CD4-positive, CD25-positive, alpha-beta regulatory T cell (primary cell): ENCODE data around the gene SSX5. TPM values are rescaled to one million over a fixed set of nuclear protein-coding genes. Genes with fewer than 3 reads are reported as not detected.
"Not testable (repeated sequence)": the region's sequence is repeated elsewhere in the genome, so short reads cannot be mapped to it uniquely, and the experiment has no call there.

Experiments used
- ATAC-seq, 2 donors: fragments of 150-1000 bp; cut with Tn5 transposase; one replicate each; pipeline ENCODE4 v1.10.0; 2021; ENCODE audit warnings: low read depth in 2 of 2, moderate number of reproducible peaks in 2 of 2, moderate library complexity in 1 of 2
- DNase-seq, 3 donors: peaks; one replicate each; pipeline versions ENCODE4 v3.0.0 to v3.0.0-alpha.2; 2012 to 2022; ENCODE audit warnings: mixed read lengths in 1 of 3
- H3K27ac ChIP-seq: one replicate; pipeline ENCODE4 v1.7.0; 2013; ENCODE audit warnings: mild to moderate bottlenecking, low read length; ENCODE audit not compliant: insufficient read depth, poor library complexity, severe bottlenecking
- H3K27me3 ChIP-seq: one replicate; pipeline ENCODE4 v1.7.0; 2013; ENCODE audit warnings: low read length; ENCODE audit not compliant: control insufficient read depth, insufficient read depth
- H3K36me3 ChIP-seq: one replicate; pipeline ENCODE4 v1.7.0; 2013; ENCODE audit warnings: mild to moderate bottlenecking, low read length, moderate library complexity; ENCODE audit not compliant: control insufficient read depth, insufficient read depth
- H3K4me1 ChIP-seq: 2 replicates; pipeline ENCODE4 v1.7.0; 2013; ENCODE audit warnings: mild to moderate bottlenecking, low read length; ENCODE audit not compliant: insufficient read depth, control insufficient read depth, poor library complexity, severe bottlenecking
- H3K4me3 ChIP-seq: one replicate; pipeline ENCODE4 v1.7.0; 2013; ENCODE audit warnings: low read depth, mild to moderate bottlenecking, low read length, moderate library complexity
- H3K9me3 ChIP-seq, 2 experiments: 1 replicate in 1 of 2; 2 replicates in 1 of 2; pipeline ENCODE4 v1.7.0; 2013; ENCODE audit warnings: low read length in 2 of 2, mild to moderate bottlenecking in 1 of 2, moderate library complexity in 1 of 2; ENCODE audit not compliant: control insufficient read depth in 2 of 2
- H3K27ac Mint-ChIP-seq, 3 donors: one replicate each; pipeline ENCODE4 v1.8.0; 2020 to 2022; ENCODE audit warnings: mild to moderate bottlenecking in 3 of 3, mixed read lengths in 3 of 3, moderate library complexity in 2 of 3
- H3K27me3 Mint-ChIP-seq: one replicate; pipeline ENCODE4 v1.8.0; 2022; ENCODE audit warnings: mild to moderate bottlenecking, mixed read lengths
- H3K36me3 Mint-ChIP-seq: one replicate; pipeline ENCODE4 v1.8.0; 2020; ENCODE audit warnings: mixed read lengths
- H3K4me1 Mint-ChIP-seq, 4 donors: one replicate each; pipeline ENCODE4 v1.8.0; 2020 to 2022; ENCODE audit warnings: mixed read lengths in 4 of 4, mild to moderate bottlenecking in 1 of 4
- H3K4me3 Mint-ChIP-seq, 4 donors: one replicate each; pipeline ENCODE4 v1.8.0; 2020 to 2022; ENCODE audit warnings: mild to moderate bottlenecking in 4 of 4, mixed read lengths in 4 of 4, moderate library complexity in 3 of 4
- H3K9me3 Mint-ChIP-seq, 7 donors: one replicate each; pipeline ENCODE4 v1.8.0; 2020 to 2022; ENCODE audit warnings: mixed read lengths in 7 of 7, mild to moderate bottlenecking in 3 of 7, moderate library complexity in 2 of 7
- polyA plus RNA-seq, 4 donors: library from polyadenylated mRNA; unstranded; fragments of 300-500 nt; fragmentation: Illumina TruSeq; gene quantifications; one replicate each; pipeline ENCODE4 v1.2.3, GENCODE V29; 2021
- total RNA-seq: library from RNA; stranded (reverse); gene quantifications from one replicate; pipeline ENCODE4 v1.2.3, GENCODE V29; 2022

The SSX5 gene
- total RNA-seq (not detected), polyA plus RNA-seq (not detected)

DNA sequence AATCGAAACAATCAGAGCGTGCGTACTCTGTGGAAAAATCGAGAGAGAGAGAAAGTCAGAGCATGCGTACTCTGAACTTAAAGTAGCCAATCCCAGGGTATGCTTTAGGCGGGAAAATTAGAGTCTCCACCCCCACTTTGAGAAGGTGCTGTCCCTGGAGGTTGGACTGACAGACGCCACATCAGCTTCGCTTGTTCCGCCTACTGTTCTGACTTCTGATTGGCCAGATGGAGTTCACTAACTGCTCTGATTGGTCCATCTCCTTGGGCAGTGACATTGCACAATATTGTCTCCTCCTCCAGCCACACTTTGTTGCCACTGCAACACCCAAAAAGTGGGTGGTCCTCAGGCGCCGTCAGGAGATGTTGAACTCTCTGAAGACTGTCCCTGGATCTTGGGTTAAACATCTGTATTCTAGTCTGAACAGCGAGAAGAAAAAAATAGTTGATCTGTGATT is at the start of gene SSX5:
Gene SSX5 (minus strand): TSS at position 51 of the 457 bp plus-strand sequence. CDS start 1,437 bp downstream, outside the sequence.
- Mint-ChIP-seq H3K27ac (no peak within 1 kb of the TSS), H3K36me3 (no peaks in the 10 kb centered on the region), H3K4me3 (no peak within 1 kb of the TSS), H3K9me3 (no peaks in the 10 kb centered on the region), H3K4me1 (no peaks in the 10 kb centered on the region), H3K27me3 (no peaks in the 10 kb centered on the region)
- no peaks in the 10 kb centered on the region for H3K27me3 ChIP-seq
- no peak within 1 kb of the TSS for H3K4me3 ChIP-seq
- H3K36me3 ChIP-seq: no peaks in the 10 kb centered on the region
- DNase-seq (no peak), ATAC-seq (no peak)
- H3K27ac ChIP-seq: no peak within 1 kb of the TSS
- no peaks in the 10 kb centered on the region for H3K4me1 ChIP-seq
- H3K9me3 ChIP-seq: no peaks in the 10 kb centered on the region

DNA sequence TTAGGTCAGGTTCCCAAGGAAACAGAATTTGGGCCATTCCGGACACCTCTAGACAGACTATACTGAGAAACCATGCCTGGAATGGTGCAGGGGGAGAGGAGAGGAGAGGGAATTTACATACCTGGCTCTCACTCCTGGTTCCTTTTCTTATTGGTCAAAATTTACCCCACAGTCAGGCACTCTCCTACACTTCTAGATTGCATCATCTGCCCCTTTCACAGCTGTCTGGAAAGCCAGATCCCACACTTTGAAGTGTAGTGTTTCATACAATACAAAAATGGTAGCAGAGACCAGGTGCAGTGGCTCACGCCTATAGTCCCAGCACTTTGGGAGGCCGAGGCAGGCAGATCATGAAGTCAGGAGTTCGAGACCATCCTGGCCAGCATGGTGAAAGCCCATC is 27.6 kb upstream of the SSX5 start:
- not testable (repeated sequence) for DNase-seq, H3K36me3 ChIP-seq, H3K4me3 ChIP-seq, H3K36me3 Mint-ChIP-seq, H3K9me3 Mint-ChIP-seq, H3K4me1 ChIP-seq, H3K4me3 Mint-ChIP-seq, H3K9me3 ChIP-seq, H3K27ac Mint-ChIP-seq, H3K4me1 Mint-ChIP-seq, H3K27ac ChIP-seq, H3K27me3 Mint-ChIP-seq, ATAC-seq, H3K27me3 ChIP-seq

- H3K9me3 ChIP-seq, H3K27me3 ChIP-seq, H3K4me1 ChIP-seq, H3K36me3 ChIP-seq, H3K4me3 Mint-ChIP-seq, H3K4me1 Mint-ChIP-seq, H3K9me3 Mint-ChIP-seq, H3K27me3 Mint-ChIP-seq, H3K4me3 ChIP-seq, H3K36me3 Mint-ChIP-seq, ATAC-seq, H3K27ac ChIP-seq, DNase-seq: not testable (repeated sequence)
- peak overlapping the region in 2 of 3 donors; percentile 1 to 7 for H3K27ac Mint-ChIP-seq
Measured at GRCh38 chrX:48214341-48214740, 17.7 kb upstream of the SSX5 start.

- H3K9me3 Mint-ChIP-seq, H3K36me3 Mint-ChIP-seq, H3K9me3 ChIP-seq, DNase-seq, H3K27ac Mint-ChIP-seq, H3K4me3 Mint-ChIP-seq, H3K27me3 Mint-ChIP-seq, ATAC-seq, H3K27ac ChIP-seq, H3K4me1 ChIP-seq, H3K4me3 ChIP-seq, H3K4me1 Mint-ChIP-seq, H3K27me3 ChIP-seq, H3K36me3 ChIP-seq: not testable (repeated sequence)
Measured at GRCh38 chrX:48190024-48190423, 6.6 kb downstream of the SSX5 start.

DNA sequence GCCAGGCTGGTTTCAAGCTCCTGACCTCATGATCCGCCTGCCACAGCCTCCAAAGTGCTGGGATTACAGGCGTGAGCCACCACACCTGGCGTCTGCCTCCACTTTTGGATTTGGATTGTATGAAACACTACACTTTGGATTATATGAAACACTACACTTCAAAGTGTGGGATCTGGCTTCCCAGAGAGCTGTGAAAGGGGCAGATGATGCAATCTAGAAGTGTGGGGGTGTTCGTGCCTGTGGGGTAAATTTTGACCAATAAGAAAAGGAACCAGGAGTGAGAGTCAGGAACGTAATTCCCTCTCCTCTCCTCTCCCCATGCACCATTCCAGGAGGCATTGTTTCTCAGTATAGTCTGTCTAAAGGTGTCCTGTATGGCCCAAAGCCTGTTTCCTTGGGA is 14.7 kb downstream of the SSX5 start:
- ATAC-seq, H3K4me3 Mint-ChIP-seq, H3K9me3 ChIP-seq, H3K9me3 Mint-ChIP-seq, H3K27me3 ChIP-seq, H3K4me1 ChIP-seq, H3K4me3 ChIP-seq, H3K36me3 Mint-ChIP-seq, DNase-seq, H3K27ac ChIP-seq, H3K27me3 Mint-ChIP-seq, H3K36me3 ChIP-seq, H3K4me1 Mint-ChIP-seq: not testable (repeated sequence)
- peak overlapping the region in 1 of 3 donors; percentile 31 for H3K27ac Mint-ChIP-seq

- no peaks in the 10 kb centered on the region for H3K9me3 ChIP-seq
- no peaks in the 10 kb centered on the region for H3K36me3 ChIP-seq
- Mint-ChIP-seq H3K36me3 (no peaks in the 10 kb centered on the region), H3K9me3 (peaks cover 0 to 2% (median 0%) of the 10 kb centered on the region in 7 donors), H3K27me3 (no peaks in the 10 kb centered on the region), H3K27ac (no peak overlapping the region), H3K4me3 (no peak overlapping the region), H3K4me1 (no peaks in the 10 kb centered on the region)
- no peaks in the 10 kb centered on the region for H3K27me3 ChIP-seq
- DNase-seq (no peak), ATAC-seq (no peak)
- H3K4me3 ChIP-seq: no peak overlapping the region
- no peaks in the 10 kb centered on the region for H3K4me1 ChIP-seq
- H3K27ac ChIP-seq: no peak overlapping the region
Measured at GRCh38 chrX:48180811-48181210, 15.8 kb downstream of the SSX5 start.

GRCh38 chrX:48179691-48180090 is 16.9 kb downstream of the SSX5 start:
- Mint-ChIP-seq H3K9me3 (peaks cover 0 to 2% (median 0%) of the 10 kb centered on the region in 7 donors), H3K4me1 (no peaks in the 10 kb centered on the region), H3K27me3 (peaks cover 8% of the 10 kb centered on the region), H3K27ac (no peak overlapping the region), H3K36me3 (no peaks in the 10 kb centered on the region), H3K4me3 (no peak overlapping the region)
- ATAC-seq (no peak), DNase-seq (no peak)
- no peaks in the 10 kb centered on the region for H3K9me3 ChIP-seq
- H3K4me1 ChIP-seq: no peaks in the 10 kb centered on the region
- no peak overlapping the region for H3K27ac ChIP-seq
- no peak overlapping the region for H3K4me3 ChIP-seq
- H3K27me3 ChIP-seq: no peaks in the 10 kb centered on the region
- no peaks in the 10 kb centered on the region for H3K36me3 ChIP-seq

- not testable (repeated sequence) for H3K27ac Mint-ChIP-seq, H3K4me1 ChIP-seq, DNase-seq
Measured at GRCh38 chrX:48166322-48166721, 30.3 kb downstream of the SSX5 start.

More at GRCh38 chrX:48166322-48166721, 30.3 kb downstream of the SSX5 start:
- H3K27me3 Mint-ChIP-seq, H3K4me3 Mint-ChIP-seq, H3K9me3 Mint-ChIP-seq, H3K36me3 ChIP-seq, H3K4me3 ChIP-seq, H3K27ac ChIP-seq, H3K27me3 ChIP-seq, H3K4me1 Mint-ChIP-seq, H3K9me3 ChIP-seq, ATAC-seq, H3K36me3 Mint-ChIP-seq: not testable (repeated sequence)
